ENCODE results near the gene NAA80. TPM values are rescaled to one million over a fixed set of nuclear protein-coding genes. Genes with fewer than 3 reads are reported as not detected.
A peak's percentile ranks its signal among the peaks of the same experiment; 100 is the strongest.
"Not testable (repeated sequence)": the region's sequence is repeated elsewhere in the genome, so short reads cannot be mapped to it uniquely, and the experiment has no call there.

Gene NAA80
- total RNA-seq, 2 donors from 2014 or later: 6.7 to 10.0 TPM

DNA sequence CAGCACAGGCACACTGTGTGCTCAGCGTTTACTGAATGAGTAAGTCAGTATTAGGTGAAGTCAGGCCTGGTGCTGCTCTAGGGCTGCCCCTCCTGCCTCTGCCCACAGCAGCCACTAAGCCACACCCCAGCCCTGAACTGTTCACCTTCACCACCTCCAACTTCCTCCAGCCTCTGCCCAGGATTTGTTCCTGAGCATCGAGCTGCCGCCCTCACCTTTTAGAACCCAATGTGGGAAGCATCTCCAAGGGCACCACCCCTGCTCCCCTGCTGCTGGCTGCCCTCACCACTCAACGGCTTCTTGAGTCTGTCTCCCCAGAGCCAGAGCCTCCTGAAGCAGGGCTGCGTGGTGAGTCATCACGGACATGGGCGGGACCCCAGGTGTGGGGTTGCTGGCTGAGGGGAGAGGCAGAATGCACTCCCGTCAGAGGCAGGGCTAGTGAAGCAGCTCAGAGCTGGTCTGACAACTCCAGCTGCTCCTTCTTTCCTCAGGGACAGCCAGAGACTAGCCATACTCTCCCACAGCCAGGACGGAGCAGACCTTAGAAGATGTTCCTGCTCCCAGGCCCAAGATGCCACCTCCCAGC is 17.5 kb upstream of the NAA80 start:
- Histone ChIP-seq H3K9me3 (no peaks in the 10 kb centered on the region), H3K4me1 (peaks cover 28% of the 10 kb centered on the region), H3K27me3 (no peaks in the 10 kb centered on the region), H3K27ac (peak overlapping the region; percentile 91), H3K4me3 (no peak overlapping the region), H3K9ac (ENCODE audit: low read depth in 2 of 2, low read length in 2 of 2) (peak overlapping the region; percentile 62 to 86), H3K36me3 (no peaks in the 10 kb centered on the region)
- TF ChIP-seq, protein P1, sequence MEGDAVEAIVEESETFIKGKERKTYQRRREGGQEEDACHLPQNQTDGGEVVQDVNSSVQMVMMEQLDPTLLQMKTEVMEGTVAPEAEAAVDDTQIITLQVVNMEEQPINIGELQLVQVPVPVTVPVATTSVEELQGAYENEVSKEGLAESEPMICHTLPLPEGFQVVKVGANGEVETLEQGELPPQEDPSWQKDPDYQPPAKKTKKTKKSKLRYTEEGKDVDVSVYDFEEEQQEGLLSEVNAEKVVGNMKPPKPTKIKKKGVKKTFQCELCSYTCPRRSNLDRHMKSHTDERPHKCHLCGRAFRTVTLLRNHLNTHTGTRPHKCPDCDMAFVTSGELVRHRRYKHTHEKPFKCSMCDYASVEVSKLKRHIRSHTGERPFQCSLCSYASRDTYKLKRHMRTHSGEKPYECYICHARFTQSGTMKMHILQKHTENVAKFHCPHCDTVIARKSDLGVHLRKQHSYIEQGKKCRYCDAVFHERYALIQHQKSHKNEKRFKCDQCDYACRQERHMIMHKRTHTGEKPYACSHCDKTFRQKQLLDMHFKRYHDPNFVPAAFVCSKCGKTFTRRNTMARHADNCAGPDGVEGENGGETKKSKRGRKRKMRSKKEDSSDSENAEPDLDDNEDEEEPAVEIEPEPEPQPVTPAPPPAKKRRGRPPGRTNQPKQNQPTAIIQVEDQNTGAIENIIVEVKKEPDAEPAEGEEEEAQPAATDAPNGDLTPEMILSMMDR (IDR thresholded peaks at IDR 0.05): no peak
- intact Hi-C loops (cut with DNase I): no loop called here
- peak; percentile 92 for DNase-seq

DNA sequence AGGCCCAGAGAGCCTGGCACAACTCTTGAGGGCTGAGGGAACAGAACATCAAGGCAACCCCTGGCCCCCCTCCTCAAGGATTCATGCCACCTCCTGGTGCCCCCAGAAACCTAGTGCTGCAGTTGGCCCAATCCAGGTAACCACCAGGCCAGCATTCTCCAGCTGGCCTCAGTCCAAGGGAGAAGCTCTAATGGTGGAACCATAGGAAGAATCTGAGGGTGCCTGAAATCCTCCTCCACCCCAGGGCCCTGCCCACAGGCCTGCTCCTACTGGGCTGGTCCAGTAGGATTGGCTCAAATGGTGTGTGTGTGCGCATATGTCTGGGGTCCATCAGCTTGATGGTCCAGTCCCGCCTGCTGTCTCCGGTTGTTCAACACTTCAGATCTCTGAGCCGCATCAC is 15.6 kb upstream of the NAA80 start:
- H3K36me3 ChIP-seq: no peaks in the 10 kb centered on the region
- no peak overlapping the region for H3K27ac ChIP-seq
- H3K4me3 ChIP-seq: no peak overlapping the region
- intact Hi-C loops (cut with DNase I): no loop called here
- H3K9ac ChIP-seq (ENCODE audit: low read depth in 2 of 2, low read length in 2 of 2): no peak overlapping the region
- TF ChIP-seq, protein P1 (IDR thresholded peaks at IDR 0.05): no peak
- peaks cover 28% of the 10 kb centered on the region for H3K4me1 ChIP-seq
- no peaks in the 10 kb centered on the region for H3K9me3 ChIP-seq
- DNase-seq: no peak
- H3K27me3 ChIP-seq: no peaks in the 10 kb centered on the region

DNA sequence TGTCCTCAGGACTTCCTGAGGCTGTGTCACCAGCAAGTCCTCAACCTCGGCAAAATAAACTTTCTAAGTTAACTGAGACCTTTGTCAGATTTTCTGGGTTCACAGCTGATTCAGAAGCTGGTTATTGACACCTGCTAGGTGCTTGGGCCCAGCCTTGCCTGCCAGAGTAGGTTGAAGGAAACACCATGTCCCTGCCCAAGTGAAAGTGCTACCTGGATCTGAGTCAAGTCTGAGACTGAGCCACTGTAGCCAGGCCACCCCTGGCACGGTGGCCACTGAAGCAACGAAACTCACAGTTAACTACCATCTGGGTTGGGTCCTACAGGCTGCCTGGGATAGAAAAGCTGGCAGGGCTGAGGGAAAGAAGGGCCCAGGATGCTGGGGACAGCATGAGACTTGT is 15.1 kb upstream of the NAA80 start:
- intact Hi-C loops (cut with DNase I): no loop called here

DNA sequence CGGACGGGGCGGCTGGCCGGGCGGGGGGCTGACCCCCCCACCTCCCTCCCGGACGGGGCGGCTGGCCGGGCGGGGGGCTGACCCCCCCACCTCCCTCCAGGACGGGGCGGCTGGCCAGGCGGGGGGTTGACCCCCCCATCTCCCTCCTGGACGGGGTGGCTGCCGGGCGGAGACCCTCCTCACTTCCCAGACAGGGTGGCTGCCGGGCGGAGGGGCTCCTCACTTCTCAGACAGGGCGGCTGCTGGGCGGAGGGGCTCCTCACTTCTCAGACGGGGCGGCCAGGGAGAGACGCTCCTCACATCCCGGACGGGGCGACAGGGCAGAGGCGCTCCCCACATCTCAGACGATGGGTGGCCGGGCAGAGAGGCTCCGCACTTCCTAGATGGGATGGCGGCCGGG is 12.8 kb upstream of the NAA80 start:
- H3K4me3 ChIP-seq; H3K27ac ChIP-seq; DNase-seq; H3K4me1 ChIP-seq; H3K27me3 ChIP-seq; H3K9me3 ChIP-seq; H3K36me3 ChIP-seq; intact Hi-C loops (cut with DNase I); H3K9ac ChIP-seq (ENCODE audit: low read depth in 2 of 2, low read length in 2 of 2): not testable (repeated sequence)

More for the DNA sequence above, 15.1 kb upstream of the NAA80 start:
- no peaks in the 10 kb centered on the region for H3K9me3 ChIP-seq
- H3K4me1 ChIP-seq: peaks cover 28% of the 10 kb centered on the region
- no peak overlapping the region for H3K4me3 ChIP-seq
- no peaks in the 10 kb centered on the region for H3K27me3 ChIP-seq
- no peak overlapping the region for H3K27ac ChIP-seq
- DNase-seq: no peak
- H3K36me3 ChIP-seq: no peaks in the 10 kb centered on the region
- TF ChIP-seq, protein P1 (IDR thresholded peaks at IDR 0.05): no peak
- H3K9ac ChIP-seq (ENCODE audit: low read depth in 2 of 2, low read length in 2 of 2): no peak overlapping the region

DNA sequence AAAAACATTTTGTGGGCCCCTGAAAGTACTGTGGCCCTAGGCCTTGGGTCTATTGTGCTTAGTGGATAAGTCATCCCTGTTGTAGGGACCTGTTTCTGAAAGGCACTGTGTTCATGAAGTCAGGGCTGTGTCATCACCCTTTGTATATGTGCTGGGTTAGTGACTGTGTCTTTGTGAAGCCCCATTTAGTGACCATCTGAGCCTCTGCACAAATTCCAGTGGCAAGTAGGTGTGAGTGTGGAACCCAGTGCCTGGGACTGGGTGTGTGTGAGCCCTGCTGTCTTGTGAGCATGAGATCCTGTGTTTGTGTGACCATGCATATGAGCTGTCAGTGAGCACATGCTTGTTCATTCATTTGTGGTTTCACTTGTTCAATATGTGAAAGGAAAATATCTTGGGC is 5.4 kb upstream of the NAA80 start:
- intact Hi-C loops (cut with DNase I): no loop called here
- Histone ChIP-seq H3K9me3 (no peaks in the 10 kb centered on the region), H3K27ac (no peak overlapping the region), H3K9ac (ENCODE audit: low read depth in 2 of 2, low read length in 2 of 2) (no peak overlapping the region), H3K27me3 (no peaks in the 10 kb centered on the region), H3K4me3 (no peak overlapping the region), H3K4me1 (peaks cover 8% of the 10 kb centered on the region), H3K36me3 (no peaks in the 10 kb centered on the region)
- DNase-seq: no peak
- TF ChIP-seq, protein P1 (IDR thresholded peaks at IDR 0.05): no peak

DNA sequence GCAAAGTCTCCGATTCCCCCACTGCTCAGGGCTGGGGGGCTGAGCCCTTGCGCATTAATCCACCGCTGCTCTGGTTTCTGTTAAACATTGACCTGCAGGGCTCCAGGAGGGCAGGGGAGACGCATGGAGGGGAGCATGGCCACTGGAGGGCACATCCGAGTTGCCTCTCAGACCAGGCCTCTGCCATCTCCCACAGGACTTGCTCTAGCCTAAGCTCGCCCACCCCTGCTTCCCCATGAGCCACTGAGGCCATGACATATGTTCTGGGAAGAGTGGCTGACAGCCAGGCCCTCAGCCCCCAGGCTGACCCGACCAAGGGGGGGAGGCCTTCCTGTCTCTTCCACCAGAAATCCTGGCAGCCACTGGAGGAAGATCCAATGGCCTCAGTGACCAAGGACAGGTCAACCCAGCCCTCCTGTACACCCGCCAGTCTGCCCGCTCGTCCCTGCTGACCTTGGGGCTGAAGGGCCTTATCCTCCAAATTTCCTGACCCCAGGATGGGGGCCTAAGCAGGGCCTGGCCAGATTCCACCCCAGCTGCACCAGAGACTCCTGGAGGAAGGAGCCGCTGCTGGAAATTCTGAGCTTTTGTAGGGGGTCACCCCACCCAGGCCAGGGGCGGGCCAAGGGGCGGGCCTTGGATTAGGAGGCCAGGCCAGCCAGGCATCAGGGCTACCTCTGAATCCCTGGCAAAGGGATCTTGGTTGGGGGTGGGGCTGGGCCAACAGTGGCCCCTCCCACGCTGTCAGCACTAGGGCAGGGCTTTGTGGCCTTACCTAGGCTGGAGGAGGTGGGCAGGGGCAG is 4.0 kb upstream of the NAA80 start, which contains the start of gene HYAL1:
Gene HYAL1, minus strand, starts transcription at position 562 of the 803 bp plus-strand sequence. CDS start 618 bp downstream, outside the sequence.
- TF ChIP-seq, protein P1 (IDR thresholded peaks at IDR 0.05): no peak
- no peaks in the 10 kb centered on the region for H3K27me3 ChIP-seq
- H3K9me3 ChIP-seq: no peaks in the 10 kb centered on the region
- intact Hi-C loops (cut with DNase I): no loop called here
- H3K9ac ChIP-seq (ENCODE audit: low read depth in 2 of 2, low read length in 2 of 2): peak within 1 kb of the TSS; percentile 34 to 52
- H3K36me3 ChIP-seq: no peaks in the 10 kb centered on the region
- DNase-seq: peak; percentile 77
- peaks cover 13% of the 10 kb centered on the region for H3K4me1 ChIP-seq
- peak within 1 kb of the TSS; percentile 47 for H3K27ac ChIP-seq
- peak within 1 kb of the TSS; percentile 4 for H3K4me3 ChIP-seq
